ENCODE data around the gene PHACTR1. TPM values are rescaled to one million over a fixed set of nuclear protein-coding genes. Genes with fewer than 3 reads are reported as not detected.
A peak's percentile ranks its signal among the peaks of the same experiment; 100 is the strongest.

PHACTR1 gene
- total RNA-seq, 1 donor from 2014 or later: 0.26 TPM

- Mint-ChIP-seq H3K4me3 (no peak overlapping the region), H3K4me1 (peaks cover 8% of the 10 kb centered on the region), H3K36me3 (ENCODE audit: low read depth) (no peaks in the 10 kb centered on the region), H3K27me3 (peaks cover 5% of the 10 kb centered on the region), H3K9me3 (no peaks in the 10 kb centered on the region), H3K27ac (no peak overlapping the region)
- DNase-seq: no peak
- intact Hi-C loops (cut with micrococcal nuclease): no loop called here
Observed at GRCh38 chr6:13226071-13226470, 509.5 kb downstream of the PHACTR1 start.

DNA sequence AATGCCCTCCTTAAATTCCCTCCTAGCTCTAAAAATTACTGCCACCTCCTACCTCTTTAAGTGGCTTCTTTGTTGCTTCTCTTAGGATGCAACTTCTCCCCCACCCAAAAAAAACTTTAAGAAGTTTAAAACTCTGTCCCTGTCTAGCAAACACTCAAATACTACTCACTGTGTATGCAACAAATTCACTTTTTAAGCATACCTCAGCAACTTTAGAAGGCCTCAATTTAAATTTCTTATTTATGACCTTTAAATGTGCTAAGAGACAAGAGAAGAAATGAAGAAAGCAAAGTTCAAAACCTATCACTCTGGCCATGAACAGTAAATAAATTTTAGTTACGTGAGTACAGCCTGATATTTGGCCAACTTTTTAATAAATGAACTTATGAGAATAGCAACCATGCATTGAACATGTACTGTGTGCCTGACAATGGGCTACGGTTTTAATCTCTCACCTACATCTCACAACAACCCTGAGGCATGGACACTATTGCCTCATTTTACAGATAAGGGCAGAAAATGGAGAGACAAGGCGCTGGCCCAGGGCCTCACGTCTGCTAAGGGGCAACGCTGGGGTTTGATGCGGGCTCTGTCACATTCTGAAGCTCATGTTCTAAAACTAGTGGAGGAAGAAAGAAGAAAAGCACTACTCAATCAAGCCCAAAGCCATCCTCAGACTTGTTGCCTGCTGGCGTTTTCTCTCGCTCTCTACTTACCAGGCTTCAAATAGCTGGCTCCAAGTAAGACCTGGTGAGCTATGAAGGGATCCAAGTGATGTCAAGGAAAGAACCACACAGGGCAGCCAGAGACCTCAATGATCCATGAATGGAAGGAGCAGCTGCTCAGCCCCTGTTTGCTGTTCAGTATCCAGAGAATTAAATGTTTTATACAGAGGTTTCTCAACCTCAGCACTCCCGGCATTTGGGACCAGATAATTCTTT, 512.0 kb downstream of the PHACTR1 start:
- Mint-ChIP-seq H3K4me3 (no peak overlapping the region), H3K4me1 (peaks cover 8% of the 10 kb centered on the region), H3K36me3 (ENCODE audit: low read depth) (no peaks in the 10 kb centered on the region), H3K27ac (no peak overlapping the region), H3K9me3 (no peaks in the 10 kb centered on the region), H3K27me3 (peaks cover 6% of the 10 kb centered on the region)
- DNase-seq: no peak
- intact Hi-C loops (cut with micrococcal nuclease): no loop called here

GRCh38 chr6:13229205-13230085, 512.9 kb downstream of the PHACTR1 start:
- Mint-ChIP-seq H3K36me3 (ENCODE audit: low read depth) (no peaks in the 10 kb centered on the region), H3K4me1 (peaks cover 8% of the 10 kb centered on the region), H3K9me3 (no peaks in the 10 kb centered on the region), H3K4me3 (peak overlapping the region; percentile 1), H3K27me3 (peaks cover 4% of the 10 kb centered on the region), H3K27ac (no peak overlapping the region)
- intact Hi-C loops (cut with micrococcal nuclease): no loop called here
- peak; percentile 57 for DNase-seq

DNA sequence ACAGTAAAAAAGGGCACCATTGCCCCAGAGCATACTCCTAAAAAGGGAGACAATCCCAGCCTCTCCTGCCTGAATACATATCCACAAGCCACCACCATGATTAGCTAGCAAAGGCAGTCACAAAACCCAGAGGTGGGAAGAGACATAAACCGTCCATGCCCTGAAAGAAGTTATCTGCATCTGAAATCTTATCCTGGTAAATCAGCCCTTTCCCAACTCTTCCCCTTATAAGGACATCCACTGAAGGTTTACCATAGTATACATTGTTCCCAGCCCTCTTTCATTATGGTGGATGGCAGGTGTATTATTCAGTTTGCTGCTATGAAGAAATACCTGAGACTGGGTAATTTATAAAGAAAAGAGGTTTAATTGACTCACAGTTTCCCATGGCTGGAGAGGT, 516.5 kb downstream of the PHACTR1 start:
- Mint-ChIP-seq H3K27ac (no peak overlapping the region), H3K27me3 (peaks cover 7% of the 10 kb centered on the region), H3K4me1 (peaks cover 8% of the 10 kb centered on the region), H3K36me3 (ENCODE audit: low read depth) (no peaks in the 10 kb centered on the region), H3K9me3 (no peaks in the 10 kb centered on the region), H3K4me3 (no peak overlapping the region)
- intact Hi-C loops (cut with micrococcal nuclease): no loop called here
- DNase-seq: no peak

DNA sequence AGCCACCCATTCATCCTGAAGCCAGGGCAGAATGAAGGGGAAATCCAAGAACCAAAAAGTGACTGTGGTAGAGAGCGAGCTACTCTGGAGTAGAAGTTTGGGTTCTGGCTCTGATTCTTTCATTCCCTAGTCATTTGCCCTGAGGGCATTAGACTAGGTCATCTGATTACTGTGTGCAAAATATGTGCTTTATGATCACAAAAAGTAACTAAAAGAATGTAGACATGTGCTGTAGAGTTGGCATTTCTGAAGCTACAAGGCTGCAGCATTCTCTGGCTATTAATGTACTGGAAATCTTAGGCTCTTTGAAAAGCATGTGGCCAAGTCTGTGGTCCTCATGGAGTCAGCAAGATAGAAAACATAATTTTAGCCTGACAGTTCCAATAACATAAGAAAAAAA, 517.6 kb downstream of the PHACTR1 start:
- Mint-ChIP-seq H3K9me3 (no peaks in the 10 kb centered on the region), H3K27me3 (peaks cover 12% of the 10 kb centered on the region), H3K27ac (no peak overlapping the region), H3K4me1 (peaks cover 7% of the 10 kb centered on the region), H3K4me3 (no peak overlapping the region), H3K36me3 (ENCODE audit: low read depth) (no peaks in the 10 kb centered on the region)
- no peak for DNase-seq
- intact Hi-C loops (cut with micrococcal nuclease): no loop called here

- H3K36me3 Mint-ChIP-seq (ENCODE audit: low read depth): no peaks in the 10 kb centered on the region
- H3K9me3 Mint-ChIP-seq: no peaks in the 10 kb centered on the region
- intact Hi-C loops (cut with micrococcal nuclease): no loop called here
Observed at GRCh38 chr6:13235339-13235738, 518.8 kb downstream of the PHACTR1 start.

DNA sequence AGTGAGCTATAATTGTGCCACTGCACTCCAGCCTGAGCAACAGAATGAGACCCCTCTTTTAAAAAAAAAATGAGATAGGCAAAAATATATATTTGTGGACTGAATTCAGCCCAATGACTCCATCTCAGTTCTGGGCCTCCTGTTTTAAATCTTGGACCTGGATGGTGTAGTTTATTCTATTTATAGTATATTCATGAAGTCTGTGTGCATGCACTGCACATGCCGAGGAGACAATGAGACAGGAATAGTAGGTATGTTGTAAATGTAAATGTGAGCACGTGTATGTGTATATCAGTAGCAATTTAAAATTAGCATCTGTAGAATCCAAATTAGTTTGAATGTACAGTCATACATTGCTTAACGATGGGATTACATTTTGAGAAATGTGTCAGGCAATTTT, 520.8 kb downstream of the PHACTR1 start:
- Mint-ChIP-seq H3K4me3 (no peak overlapping the region), H3K27ac (no peak overlapping the region), H3K9me3 (no peaks in the 10 kb centered on the region), H3K36me3 (ENCODE audit: low read depth) (no peaks in the 10 kb centered on the region), H3K27me3 (peaks cover 22% of the 10 kb centered on the region), H3K4me1 (no peaks in the 10 kb centered on the region)
- intact Hi-C loops (cut with micrococcal nuclease): no loop called here
- DNase-seq: no peak

More at GRCh38 chr6:13235339-13235738, 518.8 kb downstream of the PHACTR1 start:
- Mint-ChIP-seq H3K27me3 (peaks cover 17% of the 10 kb centered on the region), H3K4me3 (no peak overlapping the region), H3K27ac (no peak overlapping the region), H3K4me1 (no peaks in the 10 kb centered on the region)
- DNase-seq: no peak

- Mint-ChIP-seq H3K4me1 (no peaks in the 10 kb centered on the region), H3K9me3 (no peaks in the 10 kb centered on the region), H3K27ac (no peak overlapping the region), H3K36me3 (ENCODE audit: low read depth) (no peaks in the 10 kb centered on the region), H3K27me3 (peaks cover 22% of the 10 kb centered on the region), H3K4me3 (no peak overlapping the region)
- DNase-seq: no peak
- intact Hi-C loops (cut with micrococcal nuclease): no loop called here
Observed at GRCh38 chr6:13238017-13238416, 521.5 kb downstream of the PHACTR1 start.

DNA sequence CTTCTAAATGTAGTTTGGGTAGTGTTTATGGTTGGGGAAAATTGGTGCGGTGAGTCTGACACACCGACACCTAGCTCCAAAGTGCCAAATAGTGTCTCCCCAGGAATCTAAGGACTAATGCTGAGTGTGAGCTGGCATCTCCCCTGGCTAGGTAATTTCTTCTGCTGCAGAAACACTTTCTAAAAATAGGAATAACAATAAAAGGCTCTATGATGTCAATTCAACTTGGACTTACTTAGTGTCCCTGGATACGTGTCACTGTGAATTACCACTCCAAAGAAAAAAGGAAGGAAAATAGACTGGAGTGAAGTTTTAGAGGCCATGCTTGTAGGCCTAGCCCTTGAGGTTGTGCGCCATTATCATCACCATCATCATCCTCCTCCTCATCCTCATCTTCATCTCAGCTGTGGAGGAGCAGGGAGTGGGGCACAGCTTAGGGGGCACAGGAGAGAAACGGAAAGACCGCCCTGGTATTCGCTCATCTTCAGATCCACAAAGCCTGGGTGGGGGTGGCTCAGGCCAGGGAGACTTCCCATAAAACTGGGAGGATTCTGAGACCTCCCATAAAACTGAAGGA, 522.2 kb downstream of the PHACTR1 start:
- H3K27me3 Mint-ChIP-seq: peaks cover 21% of the 10 kb centered on the region

GRCh38 chr6:13239530-13240455, 523.2 kb downstream of the PHACTR1 start:
- intact Hi-C loops (cut with micrococcal nuclease): no loop called here
- no peaks in the 10 kb centered on the region for H3K4me1 Mint-ChIP-seq
- no peak for DNase-seq
- H3K27ac Mint-ChIP-seq: no peak overlapping the region
- H3K4me3 Mint-ChIP-seq: no peak overlapping the region
- no peaks in the 10 kb centered on the region for H3K9me3 Mint-ChIP-seq
- H3K36me3 Mint-ChIP-seq (ENCODE audit: low read depth): no peaks in the 10 kb centered on the region
- peaks cover 21% of the 10 kb centered on the region for H3K27me3 Mint-ChIP-seq

More for the DNA sequence above, 522.2 kb downstream of the PHACTR1 start:
- Mint-ChIP-seq H3K9me3 (no peaks in the 10 kb centered on the region), H3K27ac (no peak overlapping the region), H3K4me1 (no peaks in the 10 kb centered on the region), H3K4me3 (no peak overlapping the region), H3K36me3 (ENCODE audit: low read depth) (no peaks in the 10 kb centered on the region)
- intact Hi-C loops (cut with micrococcal nuclease): no loop called here
- DNase-seq: no peak

- intact Hi-C loops (cut with micrococcal nuclease): no loop called here
- no peaks in the 10 kb centered on the region for H3K4me1 Mint-ChIP-seq
- H3K4me3 Mint-ChIP-seq: no peak overlapping the region
Observed at GRCh38 chr6:13241364-13241763, 524.8 kb downstream of the PHACTR1 start.

DNA sequence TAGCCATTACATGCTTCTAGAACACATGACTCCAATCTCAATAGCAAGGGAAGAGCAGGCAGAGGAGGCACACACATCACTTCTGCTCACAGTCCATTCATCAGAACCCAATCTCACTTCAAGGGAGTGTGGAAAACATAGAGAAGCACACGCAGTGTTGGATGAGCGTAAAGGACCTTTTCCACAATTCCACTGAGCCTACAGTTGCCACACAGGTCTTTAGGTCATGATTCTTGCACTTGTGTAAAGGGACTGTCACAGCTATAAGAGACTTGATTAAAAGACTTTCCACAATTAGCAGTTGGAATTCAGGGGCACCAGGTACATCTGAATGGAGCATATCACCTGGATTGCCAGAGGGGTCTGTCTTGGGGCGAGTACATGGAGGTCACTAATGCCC, 525.6 kb downstream of the PHACTR1 start:
- Mint-ChIP-seq H3K4me3 (no peak overlapping the region), H3K27me3 (peaks cover 15% of the 10 kb centered on the region), H3K27ac (no peak overlapping the region), H3K36me3 (ENCODE audit: low read depth) (no peaks in the 10 kb centered on the region), H3K4me1 (no peaks in the 10 kb centered on the region), H3K9me3 (no peaks in the 10 kb centered on the region)
- intact Hi-C loops (cut with micrococcal nuclease): no loop called here
- DNase-seq: no peak

More at GRCh38 chr6:13241364-13241763, 524.8 kb downstream of the PHACTR1 start:
- DNase-seq: no peak
- Mint-ChIP-seq H3K27ac (no peak overlapping the region), H3K36me3 (ENCODE audit: low read depth) (no peaks in the 10 kb centered on the region), H3K9me3 (no peaks in the 10 kb centered on the region), H3K27me3 (peaks cover 15% of the 10 kb centered on the region)

GRCh38 chr6:13242590-13242989, 526.0 kb downstream of the PHACTR1 start:
- no peaks in the 10 kb centered on the region for H3K36me3 Mint-ChIP-seq (ENCODE audit: low read depth)
- no peak overlapping the region for H3K4me3 Mint-ChIP-seq
- H3K27me3 Mint-ChIP-seq: peaks cover 15% of the 10 kb centered on the region
- no peak overlapping the region for H3K27ac Mint-ChIP-seq
- intact Hi-C loops (cut with micrococcal nuclease): no loop called here
- H3K4me1 Mint-ChIP-seq: no peaks in the 10 kb centered on the region
- no peak for DNase-seq
- H3K9me3 Mint-ChIP-seq: no peaks in the 10 kb centered on the region
